Stomach (tissue), 9 donors: Measurements from ENCODE around the gene CYTL1. TPM values are rescaled to one million over a fixed set of nuclear protein-coding genes. Genes with fewer than 3 reads are reported as not detected.

Experiments used
- DNase-seq, 2 donors: peaks; one replicate each; pipeline versions ENCODE4 v3.0.0 to v3.0.0-alpha.2; 2013 to 2019
- H3K27ac ChIP-seq, 5 donors: fragments of 200-600 bp in 4 of 5; sonication (generic) in 4 of 5; one replicate each; pipeline ENCODE4 v1.5.1; 2013 to 2019; ENCODE audit warnings: mild to moderate bottlenecking in 1 of 5, moderate library complexity in 1 of 5
- H3K27me3 ChIP-seq, 3 donors: fragments of 200-600 bp; sonication (generic); one replicate each; pipeline ENCODE4 v1.5.1; 2017 to 2019; ENCODE audit warnings: mixed run types in 1 of 3
- H3K36me3 ChIP-seq, 4 donors: fragments of 200-600 bp; sonication (generic); 1 replicate in 3 of 4; 2 replicates in 1 of 4; pipeline ENCODE4 v1.5.1; 2016 to 2019
- H3K4me1 ChIP-seq, 4 donors: fragments of 200-600 bp; sonication (generic); one replicate each; pipeline ENCODE4 v1.5.1; 2016 to 2019
- H3K4me3 ChIP-seq, 4 donors: fragments of 200-600 bp; sonication (generic) in 3 of 4; one replicate each; pipeline ENCODE4 v1.5.1; 2016 to 2019; ENCODE audit warnings: mild to moderate bottlenecking in 1 of 4
- H3K9me3 ChIP-seq, 4 donors: fragments of 200-600 bp; sonication (generic); one replicate each; pipeline ENCODE4 v1.5.1; 2016 to 2019
- EP300 ChIP-seq: sonication (generic); formaldehyde crosslinking; IDR thresholded peaks from one replicate; pipeline ENCODE4 v1.6.1; 2017; ENCODE audit warnings: antibody characterized with exemption
- POLR2A ChIP-seq, 4 donors: fragments of 450-650 bp; IDR thresholded peaks; one replicate each; pipeline ENCODE4 v1.6.1; 2016; ENCODE audit warnings: antibody characterized with exemption in 4 of 4, control low read depth in 2 of 4, mild to moderate bottlenecking in 1 of 4, moderate library complexity in 1 of 4
- POLR2AphosphoS5 ChIP-seq, 3 donors: sonication (generic); formaldehyde crosslinking; IDR thresholded peaks; one replicate each; pipeline ENCODE4 v1.6.1; 2016; ENCODE audit warnings: antibody characterized with exemption in 3 of 3
- WGBS, 5 donors: extraction: QIAGEN DNeasy Blood & Tissue Kit in 3 of 5; methylation state at CpG; one replicate each; pipeline versions ENCODE4 v1.1.5 to v1.1.7; 2013 to 2018; 5-methylcytosine and 5-hydroxymethylcytosine counted together
- intact Hi-C: fragments of 100-400 bp; cut with DNase I; formaldehyde crosslinking; loops from one replicate; pipeline ENCODE4 v1.15.1; 2023; ENCODE audit warnings: low total_unique reads
- polyA plus RNA-seq, 3 donors: library from polyadenylated mRNA; stranded (reverse); fragments of 200-250 nt; gene quantifications; one replicate each; pipeline ENCODE4 v1.2.3, GENCODE V29; 2013
- total RNA-seq, 5 donors: library from RNA; depleted of rRNA; stranded (reverse); fragments of >200 nt; gene quantifications; one replicate each; pipeline versions ENCODE4 v1.1.0 to v1.2.3, GENCODE V29; 2014 to 2016
- TF ChIP-seq, protein P1 (sequence below), 7 experiments: fragments of 450-650 bp in 4 of 7; fragments of 200-600 bp in 3 of 7; sonication (generic) in 3 of 7; IDR thresholded peaks; one replicate each; pipeline ENCODE4 v1.5.1; 2016 to 2019; ENCODE audit warnings: antibody characterized with exemption in 7 of 7, control low read depth in 2 of 7, mild to moderate bottlenecking in 1 of 7
- donor health status: healthy with polysubstance abuse.
- donor health status: Bipolar disorder and iron deficiency.
- donor health status: healthy.

CYTL1 gene
- total and polyA plus RNA-seq, 8 donors: 0.95 to 5.1 (median 1.4) TPM; not detected in 3

DNA sequence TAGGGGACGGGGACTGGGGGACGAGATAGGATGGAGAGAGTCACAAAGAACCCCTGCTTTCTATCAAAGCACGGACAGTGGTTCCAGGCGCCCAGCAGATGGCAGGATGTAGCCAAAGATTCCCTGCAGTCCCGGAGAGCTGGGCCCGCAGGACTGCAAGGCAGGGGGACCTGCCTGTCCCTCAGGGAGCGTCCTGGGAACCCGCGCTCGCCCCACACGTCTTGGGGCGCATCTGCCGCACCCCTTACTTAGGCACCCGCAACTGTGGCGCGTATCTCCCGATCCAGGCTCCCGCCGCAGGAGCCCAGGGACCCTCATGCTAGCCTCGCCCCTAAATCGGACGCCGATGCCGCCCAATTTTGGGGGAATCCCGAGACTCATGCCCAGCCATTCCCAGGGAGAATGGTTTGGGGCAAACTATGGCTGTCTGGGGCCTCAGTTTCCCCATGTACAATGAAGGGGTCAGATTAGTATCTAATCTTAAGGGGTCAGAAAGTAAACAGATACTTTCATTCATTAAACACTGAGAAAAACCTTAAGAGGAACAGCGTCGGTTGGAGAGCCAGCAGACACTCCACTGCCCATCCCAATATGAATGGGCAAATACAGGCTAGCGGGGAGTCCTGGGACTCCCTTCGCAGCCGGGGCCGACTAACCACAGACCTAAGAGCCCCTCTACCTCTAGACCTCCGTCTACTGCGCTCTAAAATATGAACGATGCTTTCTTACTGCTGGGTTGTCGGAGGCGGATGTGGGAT is 31.4 kb upstream of the CYTL1 start:
- 1 to 2% (median 1%) methylated on average over 30 to 36 of the region's 36 CpGs for WGBS, 5 donors
- DNase-seq: peak; percentile 77 to 90
- Histone ChIP-seq H3K9me3 (no peaks in the 10 kb centered on the region), H3K4me1 (peaks cover 15 to 27% (median 24%) of the 10 kb centered on the region in 4 donors), H3K4me3 (peak overlapping the region; percentile 54 to 70 (median 61)), H3K36me3 (no peaks in the 10 kb centered on the region), H3K27ac (peak overlapping the region in 4 of 5 donors; percentile 43 to 75 (median 59)), H3K27me3 (peaks cover 0 to 29% (median 13%) of the 10 kb centered on the region in 3 donors)
- intact Hi-C loops: loop anchor here (5.0 kb wide), 1 partner anchor 92 kb away; no protein-coding TSS in a partner anchor
- TF ChIP-seq EP300 (no peak), POLR2A (IDR thresholded peaks at IDR 0.05) (no peak)
- TF ChIP-seq, protein P1, sequence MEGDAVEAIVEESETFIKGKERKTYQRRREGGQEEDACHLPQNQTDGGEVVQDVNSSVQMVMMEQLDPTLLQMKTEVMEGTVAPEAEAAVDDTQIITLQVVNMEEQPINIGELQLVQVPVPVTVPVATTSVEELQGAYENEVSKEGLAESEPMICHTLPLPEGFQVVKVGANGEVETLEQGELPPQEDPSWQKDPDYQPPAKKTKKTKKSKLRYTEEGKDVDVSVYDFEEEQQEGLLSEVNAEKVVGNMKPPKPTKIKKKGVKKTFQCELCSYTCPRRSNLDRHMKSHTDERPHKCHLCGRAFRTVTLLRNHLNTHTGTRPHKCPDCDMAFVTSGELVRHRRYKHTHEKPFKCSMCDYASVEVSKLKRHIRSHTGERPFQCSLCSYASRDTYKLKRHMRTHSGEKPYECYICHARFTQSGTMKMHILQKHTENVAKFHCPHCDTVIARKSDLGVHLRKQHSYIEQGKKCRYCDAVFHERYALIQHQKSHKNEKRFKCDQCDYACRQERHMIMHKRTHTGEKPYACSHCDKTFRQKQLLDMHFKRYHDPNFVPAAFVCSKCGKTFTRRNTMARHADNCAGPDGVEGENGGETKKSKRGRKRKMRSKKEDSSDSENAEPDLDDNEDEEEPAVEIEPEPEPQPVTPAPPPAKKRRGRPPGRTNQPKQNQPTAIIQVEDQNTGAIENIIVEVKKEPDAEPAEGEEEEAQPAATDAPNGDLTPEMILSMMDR (IDR thresholded peaks at IDR 0.05): peak in 5 of 7 experiments; percentile 51 to 74 (median 57)

DNA sequence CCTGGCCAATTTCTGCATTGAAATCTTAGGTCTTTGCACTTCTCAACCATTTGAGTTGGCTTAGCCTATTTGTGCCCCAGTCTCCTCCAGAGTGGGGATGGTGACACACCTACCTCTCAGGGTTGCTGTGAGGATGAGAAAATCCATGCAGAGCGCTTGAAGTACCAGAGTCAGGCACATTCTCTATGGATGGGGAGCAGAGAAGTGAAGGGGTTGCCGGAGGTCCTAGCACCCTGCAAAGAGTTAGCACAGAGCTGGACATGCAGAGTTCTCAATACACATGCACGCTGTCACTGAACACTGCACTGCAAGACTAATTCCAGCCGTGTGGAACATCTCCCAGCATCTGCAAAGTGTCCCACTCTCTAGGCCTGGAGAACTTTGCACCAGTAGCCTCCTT is 29.5 kb upstream of the CYTL1 start:
- H3K27ac ChIP-seq: no peak overlapping the region
- no peak overlapping the region for H3K4me3 ChIP-seq
- TF ChIP-seq, protein P1 (IDR thresholded peaks at IDR 0.05): no peak
- TF ChIP-seq POLR2AphosphoS5 (IDR thresholded peaks at IDR 0.05) (no peak), EP300 (no peak)
- H3K4me1 ChIP-seq: peaks cover 15 to 27% (median 24%) of the 10 kb centered on the region in 4 donors
- no peaks in the 10 kb centered on the region for H3K36me3 ChIP-seq
- WGBS, 5 donors: 89 to 95% (median 92%) methylated on average over 4 of the region's 4 CpGs
- no peaks in the 10 kb centered on the region for H3K9me3 ChIP-seq
- H3K27me3 ChIP-seq: peaks cover 0 to 40% (median 13%) of the 10 kb centered on the region in 3 donors
- no peak for DNase-seq
- intact Hi-C loops: no loop called here

DNA sequence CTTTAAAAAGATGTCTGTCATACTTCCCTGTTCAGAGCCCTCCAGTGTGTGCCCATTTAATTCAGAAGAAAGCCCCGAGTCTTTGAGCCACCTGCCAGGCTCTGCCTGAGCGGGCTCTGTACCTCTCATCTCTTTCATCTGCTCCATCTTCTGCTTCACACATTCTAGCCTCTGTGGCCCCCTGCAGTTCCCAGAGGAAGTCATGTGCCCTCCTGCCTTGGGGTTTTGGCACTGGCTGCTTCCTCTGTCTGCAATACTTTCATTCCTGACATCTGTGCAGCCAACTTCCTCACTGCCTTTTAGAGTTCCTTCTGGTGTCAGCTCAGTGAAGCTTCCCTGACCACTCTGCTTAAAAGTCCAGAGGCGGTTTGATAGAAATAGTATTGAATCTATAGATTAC is 25.8 kb upstream of the CYTL1 start:
- no peak overlapping the region for H3K4me3 ChIP-seq
- peaks cover 0 to 15% (median 0%) of the 10 kb centered on the region in 3 donors for H3K27me3 ChIP-seq
- DNase-seq: peak in 1 of 2 donors; percentile 35
- no peaks in the 10 kb centered on the region for H3K9me3 ChIP-seq
- TF ChIP-seq, protein P1 (IDR thresholded peaks at IDR 0.05): no peak
- TF ChIP-seq POLR2A (IDR thresholded peaks at IDR 0.05): no peak
- TF ChIP-seq POLR2AphosphoS5 (IDR thresholded peaks at IDR 0.05): no peak
- no peak for TF ChIP-seq EP300
- 63 to 74% (median 68%) methylated on average over 3 of the region's 3 CpGs for WGBS, 5 donors
- H3K4me1 ChIP-seq: peaks cover 0 to 23% (median 9%) of the 10 kb centered on the region in 4 donors
- no peak overlapping the region for H3K27ac ChIP-seq
- intact Hi-C loops: no loop called here
- H3K36me3 ChIP-seq: no peaks in the 10 kb centered on the region

DNA sequence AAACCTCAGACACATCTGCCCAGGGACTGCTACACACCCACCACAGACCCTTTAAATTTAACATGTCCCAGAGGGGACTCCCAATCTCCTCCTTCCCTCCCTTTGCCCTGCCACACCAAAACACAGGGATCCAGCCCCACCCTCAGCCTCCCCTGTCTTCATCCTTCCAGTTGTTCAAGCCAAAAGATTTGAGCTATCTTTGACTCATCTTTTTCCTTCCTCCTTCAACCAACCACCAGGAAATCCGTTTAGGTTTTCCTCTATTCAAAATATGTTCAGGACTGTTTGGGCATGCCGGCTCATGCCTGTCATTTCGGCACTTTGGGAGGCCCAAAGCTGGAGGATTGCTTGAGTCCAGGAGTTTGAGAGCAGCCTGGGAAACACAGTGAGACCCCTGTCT is 25.1 kb upstream of the CYTL1 start:
- Histone ChIP-seq H3K4me3 (no peak overlapping the region), H3K27me3 (peaks cover 0 to 15% (median 0%) of the 10 kb centered on the region in 3 donors), H3K4me1 (peaks cover 0 to 22% (median 9%) of the 10 kb centered on the region in 4 donors), H3K27ac (no peak overlapping the region), H3K9me3 (no peaks in the 10 kb centered on the region), H3K36me3 (no peaks in the 10 kb centered on the region)
- TF ChIP-seq, protein P1 (IDR thresholded peaks at IDR 0.05): no peak
- no peak for TF ChIP-seq POLR2A (IDR thresholded peaks at IDR 0.05)
- no peak for TF ChIP-seq EP300
- TF ChIP-seq POLR2AphosphoS5 (IDR thresholded peaks at IDR 0.05): no peak
- no peak for DNase-seq
- intact Hi-C loops: no loop called here
- WGBS, 5 donors: 57 to 77% (median 64%) methylated on average over 3 of the region's 3 CpGs
